Naive thymus-derived CD8-positive, alpha-beta T cell (primary cell): ENCODE results near the gene FAS. TPM values are rescaled to one million over a fixed set of nuclear protein-coding genes. Genes with fewer than 3 reads are reported as not detected.

Source experiments
- ATAC-seq, 2 donors: fragments of 150-1000 bp; cut with Tn5 transposase in 1 of 2; sonication (Bioruptor Pico), chemical (Tn5 transposase) in 1 of 2; 1 replicate in 1 of 2; 2 replicates in 1 of 2; pipeline ENCODE4 v1.10.0; 2021; ENCODE audit warnings: mild to moderate bottlenecking in 2 of 2, moderate library complexity in 2 of 2
- POLR2A ChIA-PET: fragments of 350-600 bp; sonication (Branson Sonifier 250); formaldehyde crosslinking; loops from one replicate; lab custom pipeline; 2021; ENCODE audit warnings: antibody characterized with exemption; lab: Charles Lee
- DNase-seq, 10 donors: peaks; one replicate each; pipeline versions ENCODE4 v3.0.0 to v3.0.0-alpha.2; 2020 to 2022
- H3K27ac Mint-ChIP-seq, 10 donors: one replicate each; pipeline ENCODE4 v1.8.0; 2020 to 2022; ENCODE audit warnings: mild to moderate bottlenecking in 10 of 10, mixed read lengths in 10 of 10, moderate library complexity in 4 of 10, inconsistent platforms in 1 of 10
- H3K27me3 Mint-ChIP-seq, 5 donors: one replicate each; pipeline ENCODE4 v1.8.0; 2021 to 2022; ENCODE audit warnings: mixed read lengths in 5 of 5
- H3K36me3 Mint-ChIP-seq, 3 donors: one replicate each; pipeline ENCODE4 v1.8.0; 2020 to 2022; ENCODE audit warnings: mixed read lengths in 3 of 3, mild to moderate bottlenecking in 2 of 3, inconsistent platforms in 1 of 3
- H3K4me1 Mint-ChIP-seq, 4 donors: one replicate each; pipeline ENCODE4 v1.8.0; 2021 to 2022; ENCODE audit warnings: mixed read lengths in 4 of 4
- H3K4me3 Mint-ChIP-seq, 10 donors: one replicate each; pipeline ENCODE4 v1.8.0; 2020 to 2022; ENCODE audit warnings: mild to moderate bottlenecking in 10 of 10, mixed read lengths in 10 of 10, moderate library complexity in 6 of 10, inconsistent platforms in 1 of 10
- H3K9me3 Mint-ChIP-seq, 9 donors: one replicate each; pipeline ENCODE4 v1.8.0; 2020 to 2022; ENCODE audit warnings: mixed read lengths in 9 of 9, mild to moderate bottlenecking in 3 of 9, inconsistent platforms in 1 of 9, moderate library complexity in 1 of 9
- polyA plus RNA-seq, 3 donors: library from polyadenylated mRNA; unstranded; fragments of 300-500 nt; fragmentation: Illumina TruSeq; gene quantifications; one replicate each; pipeline ENCODE4 v1.2.3, GENCODE V29; 2021
- total RNA-seq, 8 experiments: library from RNA in 2 of 8; stranded (reverse) in 2 of 8; gene quantifications; one replicate each; pipeline ENCODE4 v1.2.3 and lab custom pipeline; 2021 to 2026

Gene FAS
- total and polyA plus RNA-seq, 5 experiments from 2014 or later: 1.2 to 9.0 (median 4.2) TPM

DNA sequence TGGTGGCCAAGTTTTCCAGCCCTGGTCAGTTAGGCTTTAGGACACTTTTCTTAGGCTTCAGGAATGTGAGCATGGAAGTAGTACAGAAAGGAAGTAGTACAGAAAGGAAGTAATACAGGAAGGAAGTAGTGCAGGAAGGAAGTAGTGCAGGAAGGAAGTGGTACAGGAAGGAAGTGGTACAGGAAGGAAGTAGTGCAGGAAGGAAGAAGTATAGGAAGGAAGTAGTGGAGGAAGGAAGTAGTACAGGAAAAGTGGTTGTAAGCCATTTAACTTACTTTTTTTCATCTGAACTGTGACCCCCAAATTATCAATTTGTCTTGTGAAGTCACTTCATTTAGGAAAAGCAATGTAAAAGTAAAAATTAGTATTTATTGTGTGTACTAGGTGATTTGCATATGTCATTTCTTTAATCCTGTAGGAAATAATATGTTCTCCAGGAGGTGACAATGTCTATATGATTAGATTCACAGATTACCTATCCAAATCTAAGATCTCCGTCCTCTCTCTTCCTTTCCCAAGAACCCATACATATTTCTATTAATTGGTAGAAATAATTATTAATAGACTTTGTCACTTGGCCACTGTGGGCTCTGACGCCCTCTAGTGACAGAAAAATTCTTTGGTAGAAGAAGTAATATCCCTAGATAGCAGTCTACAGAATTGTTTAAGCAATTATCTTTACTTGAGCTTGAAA lies 3.9 kb upstream of the FAS start:
- H3K27ac Mint-ChIP-seq: peak overlapping the region in 5 of 10 donors; percentile 1 to 85 (median 56)
- peaks cover 0 to 17% (median 8%) of the 10 kb centered on the region in 9 donors for H3K9me3 Mint-ChIP-seq
- H3K4me1 Mint-ChIP-seq: peaks cover 22 to 39% (median 37%) of the 10 kb centered on the region in 4 donors
- no peaks in the 10 kb centered on the region for H3K27me3 Mint-ChIP-seq
- ATAC-seq: no peak
- DNase-seq: peak in 1 of 10 donors; percentile 7
- H3K4me3 Mint-ChIP-seq: peak overlapping the region in 5 of 10 donors; percentile 2 to 52 (median 15)
- POLR2A ChIA-PET: no interaction called here
- H3K36me3 Mint-ChIP-seq: peaks cover 0 to 6% (median 3%) of the 10 kb centered on the region in 3 donors

DNA sequence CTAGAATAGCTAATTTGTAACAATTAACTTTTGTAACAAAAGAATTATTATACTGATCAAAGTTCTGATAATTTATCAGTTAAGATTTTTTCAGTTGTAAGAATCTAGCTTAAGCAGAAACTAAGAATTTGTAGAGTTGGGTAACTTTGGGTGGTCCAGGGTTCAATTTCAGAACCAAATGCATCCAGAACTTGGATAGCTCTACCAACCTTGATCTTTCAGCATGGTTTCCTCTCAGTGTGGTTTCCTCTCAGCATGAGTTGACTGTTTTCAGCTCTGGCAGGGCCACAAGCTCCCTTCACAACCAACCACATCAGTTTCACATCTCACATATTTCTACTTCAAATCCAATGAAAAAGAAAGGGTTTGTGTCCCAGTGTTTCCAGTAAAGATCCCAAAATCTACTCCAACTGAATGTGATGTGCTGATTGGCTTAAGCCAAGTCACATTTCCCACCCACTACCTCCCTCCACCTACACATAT lies 3.3 kb upstream of the FAS start:
- H3K4me3 Mint-ChIP-seq: peak overlapping the region in 1 of 10 donors; percentile 16
- H3K9me3 Mint-ChIP-seq: peaks cover 0 to 17% (median 8%) of the 10 kb centered on the region in 9 donors
- peak overlapping the region in 2 of 10 donors; percentile 33 to 78 for H3K27ac Mint-ChIP-seq
- H3K4me1 Mint-ChIP-seq: peaks cover 27 to 44% (median 43%) of the 10 kb centered on the region in 4 donors
- H3K27me3 Mint-ChIP-seq: no peaks in the 10 kb centered on the region
- H3K36me3 Mint-ChIP-seq: peaks cover 0 to 6% (median 3%) of the 10 kb centered on the region in 3 donors
- POLR2A ChIA-PET: no interaction called here
- ATAC-seq: no peak
- no peak for DNase-seq

DNA sequence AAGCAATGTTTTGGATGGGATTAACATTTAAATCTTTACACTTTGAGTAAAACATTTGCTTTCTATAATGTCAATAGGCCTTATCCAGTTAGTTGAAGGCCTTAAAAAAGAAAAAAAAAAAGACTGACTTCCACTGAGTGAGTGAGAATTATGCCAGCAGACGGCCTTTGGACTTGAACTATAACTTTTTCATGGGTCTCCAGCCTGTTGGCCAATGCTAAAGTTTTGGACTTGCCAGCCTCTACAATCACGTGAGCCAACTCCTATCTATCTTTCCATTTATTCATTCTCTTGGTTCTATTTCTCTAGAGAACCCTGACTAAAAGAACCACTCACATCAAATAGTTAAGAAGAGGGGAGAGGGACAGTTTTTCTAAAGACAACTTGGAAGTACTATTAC lies 2.8 kb upstream of the FAS start:
- peak overlapping the region in 4 of 10 donors; percentile 3 to 79 (median 52) for H3K27ac Mint-ChIP-seq
- H3K36me3 Mint-ChIP-seq: peaks cover 0 to 6% (median 3%) of the 10 kb centered on the region in 3 donors
- DNase-seq: no peak
- H3K4me3 Mint-ChIP-seq: peak overlapping the region in 1 of 10 donors; percentile 8
- H3K4me1 Mint-ChIP-seq: peaks cover 27 to 49% (median 46%) of the 10 kb centered on the region in 4 donors
- ATAC-seq: no peak
- peaks cover 0 to 17% (median 8%) of the 10 kb centered on the region in 9 donors for H3K9me3 Mint-ChIP-seq
- POLR2A ChIA-PET: no interaction called here
- no peaks in the 10 kb centered on the region for H3K27me3 Mint-ChIP-seq

DNA sequence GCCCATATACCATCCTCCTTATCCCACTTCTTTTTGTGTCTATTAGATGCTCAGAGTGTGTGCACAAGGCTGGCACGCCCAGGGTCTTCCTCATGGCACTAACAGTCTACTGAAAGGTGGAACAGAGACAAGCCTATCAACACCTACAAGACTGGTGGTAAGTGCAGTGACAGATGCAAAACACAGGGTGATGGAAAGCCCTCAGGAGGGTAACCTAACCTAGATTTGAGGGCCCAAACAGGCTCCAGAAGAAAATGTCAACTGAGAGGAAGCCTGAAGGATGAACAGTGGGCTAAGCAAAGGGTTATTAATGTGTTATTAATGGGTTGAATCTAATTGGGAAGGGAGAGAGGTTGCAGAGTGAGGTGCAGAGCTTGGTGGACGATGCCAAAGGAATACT lies 1.2 kb upstream of the FAS start:
- H3K4me1 Mint-ChIP-seq: peaks cover 25 to 53% (median 51%) of the 10 kb centered on the region in 4 donors
- peak overlapping the region; percentile 50 to 97 (median 96) for H3K4me3 Mint-ChIP-seq
- peak overlapping the region in 7 of 10 donors; percentile 3 to 94 (median 55) for H3K27ac Mint-ChIP-seq
- DNase-seq: no peak
- POLR2A ChIA-PET: interaction anchor here (1.0 to 1.4 kb wide), 3 partner anchors 10 to 17 kb away, joined by 3 to 4 read pairs (median 3); no protein-coding TSS in a partner anchor
- H3K36me3 Mint-ChIP-seq: peaks cover 0 to 6% (median 3%) of the 10 kb centered on the region in 3 donors
- no peaks in the 10 kb centered on the region for H3K27me3 Mint-ChIP-seq
- peaks cover 0 to 17% (median 8%) of the 10 kb centered on the region in 9 donors for H3K9me3 Mint-ChIP-seq
- ATAC-seq: no peak

DNA sequence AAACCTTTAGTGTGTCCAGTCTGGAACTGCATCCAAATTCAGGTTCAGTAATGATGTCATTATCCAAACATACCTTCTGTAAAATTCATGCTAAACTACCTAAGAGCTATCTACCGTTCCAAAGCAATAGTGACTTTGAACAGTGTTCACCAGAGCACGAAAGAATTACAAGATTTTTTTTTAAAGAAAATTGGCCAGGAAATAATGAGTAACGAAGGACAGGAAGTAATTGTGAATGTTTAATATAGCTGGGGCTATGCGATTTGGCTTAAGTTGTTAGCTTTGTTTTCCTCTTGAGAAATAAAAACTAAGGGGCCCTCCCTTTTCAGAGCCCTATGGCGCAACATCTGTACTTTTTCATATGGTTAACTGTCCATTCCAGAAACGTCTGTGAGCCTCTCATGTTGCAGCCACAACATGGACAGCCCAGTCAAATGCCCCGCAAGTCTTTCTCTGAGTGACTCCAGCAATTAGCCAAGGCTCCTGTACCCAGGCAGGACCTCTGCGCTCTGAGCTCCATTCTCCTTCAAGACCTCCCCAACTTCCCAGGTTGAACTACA lies 694 bp upstream of the FAS start:
- H3K27ac Mint-ChIP-seq: peak overlapping the region; percentile 75 to 95 (median 88)
- H3K9me3 Mint-ChIP-seq: peaks cover 0 to 17% (median 8%) of the 10 kb centered on the region in 9 donors
- H3K4me3 Mint-ChIP-seq: peak overlapping the region; percentile 91 to 98 (median 96)
- DNase-seq (no peak), ATAC-seq (no peak)
- H3K36me3 Mint-ChIP-seq: peaks cover 0 to 6% (median 3%) of the 10 kb centered on the region in 3 donors
- POLR2A ChIA-PET: interaction anchor here (1.0 to 1.4 kb wide), 3 partner anchors 9 to 18 kb away, joined by 3 to 4 read pairs (median 3); no protein-coding TSS in a partner anchor
- peaks cover 25 to 54% (median 52%) of the 10 kb centered on the region in 4 donors for H3K4me1 Mint-ChIP-seq
- no peaks in the 10 kb centered on the region for H3K27me3 Mint-ChIP-seq

DNA sequence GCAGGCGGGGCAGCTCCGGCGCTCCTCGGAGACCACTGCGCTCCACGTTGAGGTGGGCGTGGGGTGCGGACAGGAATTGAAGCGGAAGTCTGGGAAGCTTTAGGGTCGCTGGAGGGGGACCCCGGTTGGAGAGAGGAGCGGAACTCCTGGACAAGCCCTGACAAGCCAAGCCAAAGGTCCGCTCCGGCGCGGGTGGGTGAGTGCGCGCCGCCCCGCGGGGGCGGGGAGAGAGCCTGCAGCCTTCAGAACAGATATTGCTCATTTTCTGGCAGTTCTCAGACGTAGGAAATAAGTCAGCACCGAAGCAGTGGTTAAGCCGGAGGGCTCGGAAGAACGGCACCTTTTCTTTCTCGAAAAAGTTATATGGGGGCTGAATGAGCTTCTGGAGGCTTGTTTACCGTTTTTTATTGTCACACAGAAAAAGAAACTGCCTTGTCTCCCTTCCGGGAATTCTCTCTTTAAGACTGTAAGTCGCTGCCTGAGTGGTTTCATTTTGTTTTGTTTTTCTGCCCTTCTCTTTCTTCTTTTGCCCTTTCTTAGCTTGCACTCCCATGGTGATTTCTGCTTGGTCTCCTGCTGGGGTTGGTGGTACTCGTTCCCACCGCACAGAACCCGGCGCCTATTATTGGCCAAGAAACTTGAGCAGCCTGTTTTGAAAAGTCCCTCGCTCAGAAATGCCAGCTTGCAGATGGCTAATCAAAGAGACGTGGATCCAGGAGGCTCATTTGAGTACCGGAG lies 732 bp downstream of the FAS start:
- peaks cover 0 to 3% (median 3%) of the 10 kb centered on the region in 3 donors for H3K36me3 Mint-ChIP-seq
- ATAC-seq: peak; percentile 58 to 71
- peaks cover 0 to 11% (median 3%) of the 10 kb centered on the region in 9 donors for H3K9me3 Mint-ChIP-seq
- peak overlapping the region; percentile 82 to 95 (median 93) for H3K27ac Mint-ChIP-seq
- H3K27me3 Mint-ChIP-seq: no peaks in the 10 kb centered on the region
- POLR2A ChIA-PET: interaction anchor here (0.6 to 1.2 kb wide), 7 partner anchors 10 to 216 kb away, joined by 3 to 5 read pairs (median 3); partner anchors contain the start of gene CH25H
- peak; percentile 22 to 66 (median 38) for DNase-seq
- H3K4me3 Mint-ChIP-seq: peak overlapping the region; percentile 91 to 98 (median 96)
- H3K4me1 Mint-ChIP-seq: peaks cover 28 to 66% (median 63%) of the 10 kb centered on the region in 4 donors

DNA sequence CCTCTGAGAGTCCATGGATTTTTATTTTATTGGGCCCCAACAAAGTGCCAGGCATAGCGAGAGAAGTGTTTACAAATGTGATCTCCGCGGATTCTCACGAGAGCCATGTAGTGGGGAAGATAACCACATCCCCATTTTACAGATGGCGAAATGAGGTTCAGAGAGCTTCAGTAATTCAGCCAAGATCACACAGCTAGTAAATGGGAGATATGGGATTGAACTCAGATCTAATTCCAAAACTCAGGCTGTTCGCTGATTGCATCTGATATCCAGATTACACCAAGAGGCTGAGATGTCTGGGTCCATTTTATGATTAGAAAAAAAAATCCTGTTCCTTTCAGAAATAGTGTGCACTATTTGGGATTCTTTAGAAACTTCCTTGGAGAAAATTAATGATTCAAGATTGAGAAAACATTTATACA lies 1.3 kb downstream of the FAS start:
- Mint-ChIP-seq H3K4me1 (peaks cover 25 to 67% (median 63%) of the 10 kb centered on the region in 4 donors), H3K27ac (peak overlapping the region; percentile 82 to 95 (median 93)), H3K36me3 (peaks cover 0 to 3% (median 0%) of the 10 kb centered on the region in 3 donors), H3K4me3 (peak overlapping the region; percentile 91 to 98 (median 96)), H3K9me3 (peaks cover 0 to 8% (median 0%) of the 10 kb centered on the region in 9 donors), H3K27me3 (no peaks in the 10 kb centered on the region)
- POLR2A ChIA-PET: interaction anchor here (1.1 to 1.2 kb wide), 2 partner anchors 11 to 17 kb away, joined by 3 to 4 read pairs; no protein-coding TSS in a partner anchor
- DNase-seq: no peak
- no peak for ATAC-seq

DNA sequence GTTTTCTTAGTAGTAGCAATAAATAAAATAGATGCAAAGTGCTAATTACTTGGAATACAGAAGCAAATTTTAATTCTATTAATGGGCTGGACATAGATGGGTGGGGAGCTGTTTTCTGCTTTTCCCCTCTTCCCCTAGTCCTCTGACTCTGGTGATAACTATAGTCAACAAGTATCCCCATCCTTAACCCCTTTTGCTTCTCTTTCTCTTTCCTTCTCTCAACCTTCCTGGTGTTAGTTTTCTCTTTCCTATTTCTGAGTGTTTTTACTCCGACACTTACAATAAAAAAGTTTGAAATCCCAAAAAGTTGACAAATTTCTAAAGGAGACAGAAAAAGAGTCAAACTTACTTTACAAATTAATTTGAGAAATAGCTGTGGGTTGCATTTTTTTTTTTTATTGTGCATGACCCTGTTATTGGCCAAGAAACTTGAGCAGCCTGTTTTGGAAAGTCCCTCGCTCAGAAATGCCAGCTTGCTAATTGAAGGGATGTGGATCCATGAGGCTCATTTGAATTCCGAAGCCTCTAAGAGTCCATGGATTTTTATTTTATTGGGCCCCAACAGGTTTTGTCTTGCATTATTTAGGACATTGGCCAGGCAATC lies 2.4 kb downstream of the FAS start:
- H3K4me3 Mint-ChIP-seq: peak overlapping the region; percentile 9 to 96 (median 63)
- H3K9me3 Mint-ChIP-seq: peaks cover 0 to 2% (median 0%) of the 10 kb centered on the region in 9 donors
- H3K27ac Mint-ChIP-seq: peak overlapping the region in 4 of 10 donors; percentile 23 to 53 (median 48)
- DNase-seq (no peak), ATAC-seq (no peak)
- peaks cover 24 to 65% (median 58%) of the 10 kb centered on the region in 4 donors for H3K4me1 Mint-ChIP-seq
- POLR2A ChIA-PET: no interaction called here
- peaks cover 0 to under 1% (median 0%) of the 10 kb centered on the region in 3 donors for H3K36me3 Mint-ChIP-seq
- no peaks in the 10 kb centered on the region for H3K27me3 Mint-ChIP-seq

DNA sequence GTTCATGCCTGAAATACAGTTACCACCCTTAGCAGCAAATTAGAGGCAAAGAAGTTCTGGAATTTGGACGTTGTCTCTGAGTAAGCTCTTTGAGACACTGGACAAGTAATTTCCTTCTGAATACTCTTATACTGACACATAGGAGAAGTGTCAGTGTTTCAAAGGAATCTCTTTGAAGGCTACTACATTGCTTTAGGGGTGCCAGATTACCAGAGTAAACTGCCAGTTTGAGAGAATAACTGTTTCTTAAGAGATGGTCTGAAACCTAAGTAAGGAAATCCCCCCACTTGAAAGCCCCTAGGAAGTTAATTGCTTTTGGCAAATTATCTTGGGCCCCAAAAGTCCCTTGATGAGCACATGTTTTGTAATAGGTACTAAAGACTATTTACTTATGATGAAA lies 3.4 kb downstream of the FAS start:
- Mint-ChIP-seq H3K4me1 (peaks cover 21 to 59% (median 51%) of the 10 kb centered on the region in 4 donors), H3K27ac (peak overlapping the region in 1 of 10 donors; percentile 55), H3K9me3 (peaks cover 0 to 2% (median 0%) of the 10 kb centered on the region in 9 donors), H3K27me3 (no peaks in the 10 kb centered on the region), H3K4me3 (peak overlapping the region in 1 of 10 donors; percentile 59), H3K36me3 (no peaks in the 10 kb centered on the region)
- POLR2A ChIA-PET: no interaction called here
- ATAC-seq (no peak), DNase-seq (no peak)

DNA sequence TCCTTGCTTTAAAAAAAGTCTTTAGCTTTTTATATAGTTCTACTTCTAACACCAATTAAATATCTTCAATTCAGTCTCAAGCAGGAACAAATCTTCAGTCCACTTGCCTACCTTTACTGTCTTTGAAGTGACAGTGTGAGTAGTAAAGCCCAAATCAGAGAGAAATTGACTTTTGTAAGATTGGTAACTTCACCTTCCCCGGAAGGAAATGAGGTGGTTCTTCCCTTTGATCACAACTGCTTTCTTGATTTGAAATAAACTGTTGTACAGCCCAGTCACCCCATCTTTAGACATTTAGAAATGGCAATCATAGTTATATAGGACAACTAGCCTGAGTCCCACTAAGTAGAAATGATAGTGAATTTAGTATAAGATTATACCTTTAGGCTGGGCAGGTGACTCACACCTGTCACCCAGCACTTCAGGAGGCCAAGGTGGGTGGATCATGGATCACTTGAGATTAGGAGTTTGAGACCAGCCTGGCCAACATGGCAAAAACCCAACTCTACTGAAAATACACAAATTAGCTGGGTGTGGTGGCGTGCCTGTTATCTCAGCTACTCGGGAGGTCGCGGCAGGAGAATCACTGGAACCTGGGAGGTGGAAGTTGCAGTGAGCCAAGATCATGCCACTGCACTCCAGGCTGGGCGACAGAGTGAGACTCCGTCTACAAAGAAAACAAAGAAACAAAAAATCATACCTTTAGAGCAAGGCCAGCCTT lies 4.7 kb downstream of the FAS start:
- Mint-ChIP-seq H3K27me3 (no peaks in the 10 kb centered on the region), H3K27ac (peak overlapping the region in 4 of 10 donors; percentile 60 to 76 (median 71)), H3K9me3 (peaks cover 0 to 2% (median 0%) of the 10 kb centered on the region in 9 donors), H3K4me3 (peak overlapping the region in 8 of 10 donors; percentile 3 to 68 (median 56)), H3K4me1 (peaks cover 15 to 48% (median 38%) of the 10 kb centered on the region in 4 donors), H3K36me3 (no peaks in the 10 kb centered on the region)
- ATAC-seq (no peak), DNase-seq (peak in 2 of 10 donors; percentile 22 to 23)
- POLR2A ChIA-PET: no interaction called here

DNA sequence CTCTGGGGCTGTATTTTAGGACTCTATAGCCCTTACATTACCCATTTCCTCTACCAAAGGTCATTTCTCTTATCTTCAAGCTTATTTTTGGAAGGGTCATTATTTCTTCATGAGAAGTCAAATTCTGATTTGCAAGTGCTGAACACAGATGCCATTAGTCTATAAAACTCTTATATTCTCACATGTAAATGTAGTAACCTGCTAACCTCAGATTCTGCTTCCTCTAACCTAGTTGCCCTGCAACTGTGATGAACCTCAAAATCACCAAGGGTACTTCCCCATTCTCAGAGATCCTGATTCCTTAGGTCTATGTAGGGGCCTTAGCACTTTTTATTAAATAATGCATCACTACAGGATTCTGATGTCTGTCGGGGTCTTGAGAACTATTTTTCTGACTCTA lies 6.3 kb downstream of the FAS start:
- Mint-ChIP-seq H3K9me3 (no peaks in the 10 kb centered on the region), H3K4me1 (peaks cover 11 to 54% (median 42%) of the 10 kb centered on the region in 4 donors), H3K27ac (peak overlapping the region in 1 of 10 donors; percentile 46), H3K4me3 (peak overlapping the region in 1 of 10 donors; percentile 23), H3K36me3 (no peaks in the 10 kb centered on the region), H3K27me3 (no peaks in the 10 kb centered on the region)
- ATAC-seq: no peak
- POLR2A ChIA-PET: no interaction called here
- no peak for DNase-seq
